HCT116 (cell line): Measurements from ENCODE around the gene PEX5.

Experiments used
- CTCF ChIP-seq, 3 experiments: fragments of 200-600 bp in 1 of 3; sonication (generic) in 1 of 3; IDR thresholded peaks in 2 of 3; conservative IDR thresholded peaks in 1 of 3; 2 replicates each; pipeline ENCODE4 v1.5.1; 2012 to 2017; ENCODE audit warnings: low read depth in 2 of 3, low read length in 2 of 3, antibody characterized with exemption in 1 of 3, borderline replicate concordance in 1 of 3, control low read depth in 1 of 3, mild to moderate bottlenecking in 1 of 3, mixed read lengths in 1 of 3, mixed run types in 1 of 3, moderate library complexity in 1 of 3; ENCODE audit not compliant: insufficient read depth in 1 of 3
- EGR1 ChIP-seq: IDR thresholded peaks from 2 replicates; pipeline ENCODE4 v1.6.1; 2012; ENCODE audit warnings: low read depth
- EZH2 ChIP-seq: fragments of 200-600 bp; sonication (generic); IDR thresholded peaks from 2 replicates; pipeline ENCODE4 v1.6.1; 2017; ENCODE audit warnings: antibody characterized with exemption, mixed run types
- EZH2phosphoT487 ChIP-seq: fragments of 200-600 bp; IDR thresholded peaks from 2 replicates; pipeline ENCODE4 v1.6.1; 2018; ENCODE audit warnings: antibody characterized with exemption, borderline replicate concordance
- FOSL1 ChIP-seq: IDR thresholded peaks from 2 replicates; pipeline ENCODE4 v1.6.1; 2012; ENCODE audit warnings: low read depth
- MAX ChIP-seq: IDR thresholded peaks from 2 replicates; pipeline ENCODE4 v1.6.1; 2012
- POLR2A ChIP-seq: IDR thresholded peaks from 2 replicates; pipeline ENCODE4 v1.7.0; 2011; ENCODE audit warnings: borderline replicate concordance; ENCODE audit not compliant: insufficient read depth, insufficient read length; ENCODE audit errors: extremely low read depth
- POLR2AphosphoS5 ChIP-seq: IDR thresholded peaks from 2 replicates; pipeline ENCODE4 v1.6.1; 2011; ENCODE audit warnings: mild to moderate bottlenecking, low read depth, low read length, moderate library complexity
- RAD21 ChIP-seq: IDR thresholded peaks from 2 replicates; pipeline ENCODE4 v1.6.1; 2012; ENCODE audit warnings: low read depth, mild to moderate bottlenecking
- SIN3A ChIP-seq: IDR thresholded peaks from 2 replicates; pipeline ENCODE4 v1.6.1; 2012; ENCODE audit warnings: low read depth
- YY1 ChIP-seq: IDR thresholded peaks from 2 replicates; pipeline ENCODE4 v1.6.1; 2011; ENCODE audit warnings: low read length, low read depth, moderate library complexity, mild to moderate bottlenecking; ENCODE audit not compliant: insufficient replicate concordance; ENCODE audit errors: extremely low read depth
- ZFX ChIP-seq: fragments of 450-650 bp; IDR thresholded peaks from 2 replicates; pipeline ENCODE4 v1.6.1; 2017

DNA sequence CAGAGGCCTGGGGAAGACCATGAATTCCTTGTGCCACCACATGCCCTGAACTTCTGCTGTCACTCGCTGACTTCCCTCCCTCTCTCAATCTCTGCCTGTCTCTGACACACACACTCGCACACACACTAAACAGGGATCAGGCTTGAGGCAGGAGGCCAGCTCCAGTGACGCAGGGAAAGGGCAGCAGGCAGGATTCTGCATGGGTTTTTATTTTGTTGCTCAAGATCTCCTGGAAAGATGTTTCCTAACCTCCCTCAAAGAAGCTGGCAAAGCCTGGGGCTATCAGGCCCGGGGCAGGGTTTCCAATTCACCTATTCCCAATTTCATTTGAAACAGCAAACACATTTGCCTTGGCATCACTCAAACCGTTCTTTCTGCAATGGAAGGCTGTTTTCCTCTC, 27.7 kb upstream of the PEX5 start:
- TF ChIP-seq RAD21 (no peak), EZH2phosphoT487 (no peak), SIN3A (no peak), ZFX (no peak), CTCF (IDR thresholded peaks at IDR 0.05 in 2 of 3, conservative IDR thresholded peaks at IDR 0.05 in 1 of 3; ENCODE audit: borderline replicate concordance in 1 of 3, insufficient read depth in 1 of 3, low read depth in 2 of 3, low read length in 2 of 3) (no peak), FOSL1 (no peak), EZH2 (no peak), POLR2AphosphoS5 (no peak), YY1 (no peak), POLR2A (no peak), MAX (no peak), EGR1 (no peak)
